Urinary bladder (tissue), 4 donors: ENCODE measurements around the gene LPAR1. TPM values are rescaled to one million over a fixed set of nuclear protein-coding genes. Genes with fewer than 3 reads are reported as not detected.
"Not testable (repeated sequence)": the region's sequence is repeated elsewhere in the genome, so short reads cannot be mapped to it uniquely, and the experiment has no call there.

Source experiments
- DNase-seq: peaks from one replicate; pipeline ENCODE4 v3.0.0-alpha.2; 2015; ENCODE audit errors: extremely low spot score
- H3K27ac ChIP-seq: one replicate; pipeline ENCODE4 v1.5.1; 2013; ENCODE audit warnings: low read depth, mild to moderate bottlenecking, moderate library complexity
- H3K36me3 ChIP-seq: one replicate; pipeline ENCODE4 v1.6.1; 2013; ENCODE audit warnings: mild to moderate bottlenecking, moderate library complexity; ENCODE audit not compliant: insufficient read depth
- H3K4me1 ChIP-seq: one replicate; pipeline ENCODE4 v1.6.1; 2013; ENCODE audit warnings: mild to moderate bottlenecking, moderate library complexity; ENCODE audit not compliant: insufficient read depth
- H3K4me3 ChIP-seq: one replicate; pipeline ENCODE4 v1.5.1; 2013; ENCODE audit warnings: low read depth, low read length
- WGBS: extraction: QIAGEN DNeasy Blood & Tissue Kit; methylation state at CpG from one replicate; pipeline ENCODE4 v1.1.7; 2013; 5-methylcytosine and 5-hydroxymethylcytosine counted together
- polyA plus RNA-seq: library from polyadenylated mRNA; stranded (reverse); fragments of 200-250 nt; gene quantifications from one replicate; pipeline ENCODE4 v1.2.3, GENCODE V29; 2013
- total RNA-seq: library from RNA; depleted of rRNA; stranded (reverse); fragments of >200 nt; gene quantifications from one replicate; pipeline ENCODE4 v1.2.3, GENCODE V29; 2014
- donor health status: healthy with polysubstance abuse.
- donor health status: healthy.

LPAR1 gene
- total and polyA plus RNA-seq, 2 donors: 42.0 to 134 TPM

DNA sequence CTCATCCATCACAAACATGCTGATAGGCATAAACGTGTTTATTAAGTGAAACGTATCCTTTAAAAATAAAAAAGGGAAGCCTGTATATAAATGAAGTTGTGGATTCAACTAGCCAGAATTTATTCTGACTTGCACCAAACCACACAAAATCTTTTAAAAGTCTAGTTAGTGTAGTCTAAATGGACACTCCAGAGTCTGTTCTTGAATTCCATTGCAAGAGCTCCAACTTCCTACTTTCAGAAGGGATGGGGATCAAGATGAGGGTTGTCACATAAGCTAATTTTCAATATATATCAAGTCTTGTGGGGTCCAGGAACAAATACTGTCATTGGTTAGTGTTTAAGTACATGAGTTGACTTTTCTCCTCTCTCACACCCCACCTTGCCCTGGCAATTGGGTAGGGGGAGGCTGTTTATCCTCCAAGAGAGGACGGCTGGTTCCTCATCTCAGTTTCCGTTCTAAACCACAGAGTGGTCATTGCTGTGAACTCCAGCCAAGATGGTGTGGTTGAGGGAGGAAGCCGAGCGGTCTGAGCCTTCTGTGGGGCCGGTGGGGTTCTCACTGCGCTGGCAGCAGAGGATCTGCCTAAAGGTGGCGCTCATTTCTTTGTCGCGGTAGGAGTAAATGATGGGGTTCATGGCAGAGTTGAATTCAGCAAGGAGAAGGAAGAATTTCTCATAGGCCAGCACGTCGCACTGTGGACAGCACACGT, 163.2 kb downstream of the LPAR1 start:
- WGBS: 84% methylated on average over 14 of the region's 14 CpGs
- Histone ChIP-seq H3K4me3 (no peak overlapping the region), H3K36me3 (peaks cover 1% of the 10 kb centered on the region), H3K4me1 (no peaks in the 10 kb centered on the region), H3K27ac (no peak overlapping the region)
- DNase-seq: no peak

GRCh38 chr9:110872920-110873319, 165.3 kb downstream of the LPAR1 start:
- Histone ChIP-seq H3K27ac (no peak overlapping the region), H3K4me1 (no peaks in the 10 kb centered on the region), H3K36me3 (peaks cover 1% of the 10 kb centered on the region), H3K4me3 (no peak overlapping the region)
- 75% methylated on average over 6 of the region's 6 CpGs for WGBS
- DNase-seq: no peak

GRCh38 chr9:110871736-110872135, 166.5 kb downstream of the LPAR1 start:
- Histone ChIP-seq H3K4me3 (no peak overlapping the region), H3K27ac (no peak overlapping the region), H3K4me1 (no peaks in the 10 kb centered on the region), H3K36me3 (peaks cover 1% of the 10 kb centered on the region)
- DNase-seq: no peak
- 96% methylated on average over 1 of the region's 1 CpG for WGBS

GRCh38 chr9:110869931-110870330, 168.3 kb downstream of the LPAR1 start:
- Histone ChIP-seq H3K27ac (no peak overlapping the region), H3K4me3 (no peak overlapping the region), H3K36me3 (peaks cover 1% of the 10 kb centered on the region), H3K4me1 (no peaks in the 10 kb centered on the region)
- WGBS: 91% methylated on average over 1 of the region's 1 CpG
- DNase-seq: no peak

GRCh38 chr9:110864011-110864410, 174.3 kb downstream of the LPAR1 start:
- Histone ChIP-seq H3K36me3 (no peaks in the 10 kb centered on the region), H3K27ac (no peak overlapping the region), H3K4me1 (no peaks in the 10 kb centered on the region), H3K4me3 (no peak overlapping the region)
- no peak for DNase-seq
- 96% methylated on average over 2 of the region's 2 CpGs for WGBS

GRCh38 chr9:110861370-110862110, 176.7 kb downstream of the LPAR1 start:
- not testable (repeated sequence) for DNase-seq, H3K4me3 ChIP-seq, H3K27ac ChIP-seq, H3K4me1 ChIP-seq, H3K36me3 ChIP-seq
- WGBS: 93% methylated on average over 4 of the region's 4 CpGs

DNA sequence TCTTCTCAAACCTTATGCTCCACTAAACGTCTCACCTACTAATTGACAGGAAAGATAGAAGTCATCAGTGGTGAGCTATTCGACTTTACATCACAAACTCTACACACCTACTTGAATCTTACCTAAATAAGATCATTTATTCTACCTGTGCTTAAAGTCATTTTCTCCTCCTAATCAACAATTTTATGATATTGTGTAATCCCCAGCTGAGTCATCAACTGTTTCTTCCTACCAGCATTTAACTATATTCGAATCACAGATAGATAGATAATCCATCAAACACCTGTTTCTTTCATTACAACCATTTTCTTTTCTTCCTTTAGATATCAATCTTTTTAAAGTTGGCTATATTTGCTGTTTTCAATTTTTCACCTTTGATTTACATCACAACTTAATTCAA, 181.5 kb downstream of the LPAR1 start:
- H3K36me3 ChIP-seq: no peaks in the 10 kb centered on the region
- 84% methylated on average over 3 of the region's 3 CpGs for WGBS
- H3K27ac ChIP-seq: no peak overlapping the region
- H3K4me3 ChIP-seq: no peak overlapping the region
- no peak for DNase-seq
- no peaks in the 10 kb centered on the region for H3K4me1 ChIP-seq

DNA sequence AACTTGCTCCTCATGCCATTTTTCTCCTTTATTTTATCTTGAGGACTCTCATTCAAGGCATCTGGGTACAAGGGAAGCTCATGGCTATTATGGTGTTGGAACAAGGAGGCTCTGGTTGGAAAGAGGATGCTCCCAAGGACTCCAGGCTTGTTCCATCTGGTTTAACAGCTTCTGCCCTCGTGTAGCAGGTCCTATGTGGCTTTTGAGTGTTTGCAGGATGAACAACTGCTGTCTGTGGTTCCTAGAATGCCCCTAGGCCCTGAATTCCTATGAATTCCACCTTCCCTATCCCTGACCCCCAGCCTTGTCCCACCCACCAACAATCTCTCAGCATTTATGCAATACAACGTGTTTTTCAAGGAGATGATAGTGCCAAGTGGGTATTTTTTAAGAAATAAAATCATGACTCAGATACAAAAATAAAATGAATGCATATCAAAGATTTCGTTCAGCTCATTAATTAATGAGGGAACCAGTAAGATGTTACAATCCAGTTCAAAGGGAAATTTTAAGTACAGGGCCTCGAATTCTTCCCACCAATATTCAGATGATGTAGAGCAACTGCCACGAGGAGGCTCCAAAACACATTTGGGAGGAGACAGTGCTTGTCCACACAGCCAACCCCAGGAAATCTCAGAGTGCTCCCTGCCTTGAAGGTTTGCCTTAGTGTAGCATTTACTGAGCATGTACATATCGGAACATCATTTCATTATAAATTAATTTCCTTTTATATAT, 187.7 kb downstream of the LPAR1 start:
- 91% methylated on average over 6 of the region's 6 CpGs for WGBS
- H3K4me1 ChIP-seq: no peaks in the 10 kb centered on the region
- DNase-seq: no peak

GRCh38 chr9:110847671-110848070, 190.6 kb downstream of the LPAR1 start:
- DNase-seq: no peak
- Histone ChIP-seq H3K36me3 (no peaks in the 10 kb centered on the region), H3K27ac (no peak overlapping the region), H3K4me3 (no peak overlapping the region), H3K4me1 (no peaks in the 10 kb centered on the region)
- 24% methylated on average over 3 of the region's 3 CpGs for WGBS

More for the DNA sequence above, 187.7 kb downstream of the LPAR1 start:
- H3K36me3 ChIP-seq: no peaks in the 10 kb centered on the region
- H3K4me3 ChIP-seq: no peak overlapping the region
- no peak overlapping the region for H3K27ac ChIP-seq

- Histone ChIP-seq H3K27ac (no peak overlapping the region), H3K36me3 (no peaks in the 10 kb centered on the region), H3K4me3 (no peak overlapping the region), H3K4me1 (no peaks in the 10 kb centered on the region)
- 95% methylated on average over 2 of the region's 2 CpGs for WGBS
- DNase-seq: no peak
Measured at GRCh38 chr9:110846215-110846614, 192.1 kb downstream of the LPAR1 start.

GRCh38 chr9:110844121-110844520, 194.1 kb downstream of the LPAR1 start:
- H3K27ac ChIP-seq: no peak overlapping the region
- DNase-seq: no peak
- WGBS: 87% methylated on average over 1 of the region's 1 CpG

GRCh38 chr9:110842986-110843385, 195.3 kb downstream of the LPAR1 start:
- no peak overlapping the region for H3K27ac ChIP-seq
- no peaks in the 10 kb centered on the region for H3K4me1 ChIP-seq
- no peaks in the 10 kb centered on the region for H3K36me3 ChIP-seq
- H3K4me3 ChIP-seq: no peak overlapping the region
- no peak for DNase-seq
- 61% methylated on average over 3 of the region's 3 CpGs for WGBS

More at GRCh38 chr9:110844121-110844520, 194.1 kb downstream of the LPAR1 start:
- H3K4me3 ChIP-seq: no peak overlapping the region
- H3K4me1 ChIP-seq: no peaks in the 10 kb centered on the region
- H3K36me3 ChIP-seq: no peaks in the 10 kb centered on the region

DNA sequence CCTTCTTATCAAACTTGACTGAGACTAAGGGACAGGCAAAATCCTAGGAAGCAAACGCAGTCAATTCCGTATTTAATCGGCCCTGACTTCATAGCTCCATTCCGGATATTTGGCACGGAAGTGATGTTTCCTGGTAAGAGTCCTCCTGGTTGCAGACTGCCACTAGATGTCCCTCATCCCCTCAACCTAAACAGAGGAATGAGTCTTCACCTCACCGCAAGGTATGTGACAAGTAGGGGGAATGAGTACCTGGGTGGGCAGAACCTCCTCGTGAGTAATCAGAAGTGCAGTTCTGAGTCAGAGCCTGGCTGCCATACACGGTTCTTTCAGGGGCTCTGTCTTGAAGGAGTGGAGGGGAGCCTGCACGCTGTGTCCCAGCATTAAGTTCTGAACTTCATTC, 196.1 kb downstream of the LPAR1 start:
- H3K27ac ChIP-seq: no peak overlapping the region
- H3K4me1 ChIP-seq: no peaks in the 10 kb centered on the region
- no peak for DNase-seq
- 85% methylated on average over 9 of the region's 9 CpGs for WGBS
- no peaks in the 10 kb centered on the region for H3K36me3 ChIP-seq
- no peak overlapping the region for H3K4me3 ChIP-seq
